GM18526 (cell line): ENCODE data around the gene COL26A1.

Experiments
- POLR2A ChIP-seq: IDR thresholded peaks from 3 replicates; pipeline ENCODE4 v1.6.1; 2011; ENCODE audit not compliant: insufficient read length; ENCODE audit errors: extremely low read depth

The COL26A1 gene

DNA sequence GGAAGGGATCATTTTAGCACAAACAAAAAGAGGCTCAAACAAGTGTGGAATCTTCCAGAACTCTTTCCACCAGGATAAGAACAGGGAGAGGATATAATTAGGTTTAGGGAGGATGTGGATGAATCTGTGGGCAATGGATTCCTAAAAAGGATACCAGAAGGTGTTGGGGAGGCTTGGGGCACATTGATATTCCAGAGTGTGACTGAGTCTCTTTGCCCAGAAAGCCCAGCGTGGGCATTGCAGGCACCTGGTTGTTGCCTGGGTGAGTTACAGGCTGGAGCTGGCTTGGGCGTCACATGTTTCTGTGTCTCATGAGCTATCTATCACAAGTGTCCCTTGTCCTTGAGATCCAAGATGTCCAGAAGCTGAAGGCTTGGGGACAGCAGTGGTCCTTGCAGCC, 3.3 kb downstream of the COL26A1 start:
- no peak for TF ChIP-seq POLR2A

DNA sequence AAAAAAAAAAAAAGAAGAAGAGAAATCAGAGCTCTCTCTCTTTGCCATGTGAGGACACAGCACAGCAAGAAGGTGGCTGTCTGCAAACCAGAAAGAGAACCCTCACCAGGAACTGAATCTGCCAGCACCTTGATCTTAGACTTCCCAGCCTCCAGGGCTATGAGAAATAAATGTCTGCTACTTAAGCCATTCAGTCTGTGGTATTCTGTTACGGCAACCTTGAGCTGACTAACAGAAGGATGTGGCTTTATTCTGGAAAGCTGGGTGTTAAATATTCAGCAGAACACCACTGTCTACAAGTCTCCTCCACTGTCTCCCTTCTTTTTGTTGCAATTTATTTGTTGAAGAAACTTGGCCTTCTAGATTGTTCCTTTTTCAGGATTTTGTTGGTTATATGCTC, 5.0 kb downstream of the COL26A1 start:
- TF ChIP-seq POLR2A = no peak

DNA sequence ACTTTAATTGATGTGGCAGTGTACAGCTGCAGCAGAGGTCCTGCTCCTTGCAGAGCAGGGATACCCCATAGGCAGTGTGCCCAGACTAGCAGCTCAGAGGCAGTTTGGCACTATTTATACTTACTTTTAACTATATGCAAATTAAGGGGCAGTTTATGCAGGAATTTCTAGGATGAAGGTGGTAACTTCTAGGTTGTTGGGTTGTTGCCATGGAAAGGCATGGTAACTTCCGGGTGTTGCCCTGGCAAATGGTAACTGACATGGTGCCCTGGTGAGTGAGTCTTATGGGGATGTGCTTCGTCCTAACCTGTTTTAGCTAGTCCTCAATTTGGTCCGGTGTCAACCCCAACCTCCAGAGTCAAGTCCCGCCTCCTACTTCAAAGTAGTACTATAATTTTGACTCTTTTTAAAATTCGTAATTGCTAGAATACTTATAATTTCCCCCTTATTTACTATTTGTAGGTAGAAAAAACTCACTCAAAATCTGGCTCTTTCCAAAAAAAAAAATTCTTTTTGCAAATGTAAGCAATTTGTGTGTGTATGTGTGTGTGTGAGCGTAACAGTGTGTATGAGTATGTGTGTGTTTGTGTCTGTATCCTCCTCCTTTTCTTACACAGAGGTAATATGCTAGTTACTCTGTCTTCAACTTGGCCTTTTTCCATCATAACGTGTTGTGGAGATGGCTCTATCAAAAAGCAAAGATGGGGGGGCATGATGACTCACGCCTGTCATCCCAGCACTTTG, 5.9 kb downstream of the COL26A1 start:
- no peak for TF ChIP-seq POLR2A

DNA sequence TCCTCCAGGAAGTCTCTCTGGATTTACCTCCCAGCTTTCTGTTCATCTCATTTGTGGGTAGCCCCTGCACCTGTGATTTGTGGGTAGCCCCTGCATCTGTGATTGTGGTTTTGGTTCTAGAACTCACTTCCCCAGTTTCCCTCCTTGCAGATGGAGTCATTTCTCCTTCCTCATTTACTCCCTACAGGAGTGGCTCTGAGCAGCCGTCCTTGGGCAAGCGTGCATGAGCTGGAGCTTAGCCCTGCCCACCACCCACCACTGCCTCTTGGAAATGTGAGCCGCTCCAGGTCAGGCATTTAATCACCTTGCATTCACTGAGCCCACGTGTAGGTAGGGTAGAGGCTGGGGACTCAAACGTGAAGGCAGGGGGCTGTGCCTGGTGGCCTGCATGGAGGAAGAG, 8.2 kb downstream of the COL26A1 start:
- no peak for TF ChIP-seq POLR2A

DNA sequence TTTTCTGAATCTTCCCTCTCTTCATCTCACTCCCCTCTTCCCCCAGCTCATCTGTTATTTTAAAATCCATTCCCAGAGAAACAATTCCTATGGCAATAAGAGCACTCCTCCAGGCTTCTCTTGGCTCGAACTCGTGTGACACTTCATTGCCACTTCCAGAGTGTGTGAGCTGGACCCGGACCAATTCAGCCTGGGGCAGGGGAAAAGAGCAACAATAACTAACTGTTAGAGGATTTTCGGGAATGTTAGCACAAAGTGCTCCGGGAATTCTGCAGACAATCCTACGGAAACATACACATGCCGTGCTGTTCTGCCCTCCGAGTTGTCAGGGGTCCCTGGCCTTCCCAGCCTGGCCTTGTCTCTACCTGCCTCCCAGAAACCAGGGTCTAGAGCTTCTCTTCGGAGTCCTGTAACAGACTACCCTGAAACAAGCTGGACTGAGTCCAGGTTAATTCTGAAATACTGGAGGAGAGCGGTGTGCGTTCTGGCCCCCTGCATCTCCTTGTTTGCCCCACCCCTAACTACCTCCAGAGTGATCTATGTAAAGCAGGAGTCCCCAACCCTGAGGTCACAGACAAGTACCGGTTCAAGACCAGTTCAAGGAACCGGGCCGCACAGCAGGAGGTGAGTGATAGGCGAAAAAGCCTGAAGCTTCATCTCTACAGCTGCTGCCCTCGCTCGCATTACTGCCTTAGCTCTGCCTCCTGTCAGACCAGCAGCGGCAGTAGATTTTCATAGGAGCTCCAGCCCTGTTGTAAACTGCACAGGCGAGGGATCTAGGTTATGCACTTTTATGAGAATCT, 11.3 kb downstream of the COL26A1 start:
- TF ChIP-seq POLR2A = no peak

DNA sequence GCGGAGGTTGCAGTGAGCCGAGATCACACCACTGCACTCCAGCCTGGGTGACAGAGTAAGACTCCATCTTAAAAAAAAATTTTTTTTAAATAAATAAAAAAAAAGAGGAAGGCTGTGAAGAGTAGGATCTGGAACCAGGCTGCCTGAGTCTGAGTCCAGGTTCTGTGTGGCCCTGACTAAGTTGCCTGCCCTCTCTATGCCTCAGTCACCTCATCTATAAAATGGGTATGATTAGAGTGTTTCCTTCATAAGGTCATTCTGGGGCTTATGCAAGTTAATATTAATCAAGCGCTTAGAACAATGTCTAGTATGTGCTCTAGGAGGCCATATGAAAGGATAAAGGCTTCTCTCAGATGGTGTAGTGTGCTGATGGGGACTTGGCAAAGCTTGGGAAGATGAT, 12.3 kb downstream of the COL26A1 start:
- no peak for TF ChIP-seq POLR2A

DNA sequence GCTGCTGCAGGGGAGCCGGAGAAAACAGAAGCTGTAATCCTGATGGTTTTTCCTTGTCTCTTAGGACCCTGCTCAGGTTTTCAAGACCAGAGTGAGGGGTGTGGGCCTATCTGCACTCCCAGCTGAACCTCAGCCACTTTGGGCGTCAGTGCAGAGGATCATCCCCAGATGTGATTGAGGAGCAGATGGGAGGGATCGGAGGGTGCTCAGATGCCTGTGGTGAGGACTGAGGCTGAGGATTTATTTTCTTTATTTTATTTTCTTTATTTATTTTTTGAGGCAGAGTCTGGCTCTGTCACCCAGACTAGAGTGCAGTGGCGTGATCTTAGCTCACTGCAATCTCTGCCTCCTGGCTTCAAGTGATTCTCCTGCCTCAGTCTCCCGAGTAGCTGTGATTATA, 13.9 kb downstream of the COL26A1 start:
- TF ChIP-seq POLR2A = no peak

DNA sequence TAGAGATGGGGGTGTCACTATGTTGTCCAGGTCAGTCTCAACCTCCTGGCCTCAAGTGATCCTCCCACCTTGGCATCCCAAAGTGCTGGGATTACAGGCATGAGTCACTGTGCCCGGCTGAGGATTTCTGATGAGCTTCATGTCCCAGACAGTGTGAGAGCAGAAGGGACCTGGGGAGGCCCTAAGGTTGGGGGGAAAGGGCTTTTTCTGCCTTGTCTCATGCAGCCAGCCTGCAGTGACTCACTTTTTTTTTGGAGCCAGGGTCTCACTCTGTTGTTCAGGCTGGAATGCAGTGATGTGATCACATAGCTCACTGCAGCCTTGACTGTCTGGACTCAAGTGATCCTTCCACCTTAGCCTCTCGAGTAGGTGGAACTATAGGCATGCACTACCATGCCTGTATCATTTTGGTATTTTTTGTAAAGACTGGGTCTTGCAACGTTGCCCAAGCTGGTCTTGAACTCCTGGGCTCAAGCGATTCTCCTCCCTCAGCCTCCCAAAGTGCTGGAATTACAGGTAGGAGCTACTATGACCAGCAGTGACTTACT, 14.6 kb downstream of the COL26A1 start:
- TF ChIP-seq POLR2A = no peak

DNA sequence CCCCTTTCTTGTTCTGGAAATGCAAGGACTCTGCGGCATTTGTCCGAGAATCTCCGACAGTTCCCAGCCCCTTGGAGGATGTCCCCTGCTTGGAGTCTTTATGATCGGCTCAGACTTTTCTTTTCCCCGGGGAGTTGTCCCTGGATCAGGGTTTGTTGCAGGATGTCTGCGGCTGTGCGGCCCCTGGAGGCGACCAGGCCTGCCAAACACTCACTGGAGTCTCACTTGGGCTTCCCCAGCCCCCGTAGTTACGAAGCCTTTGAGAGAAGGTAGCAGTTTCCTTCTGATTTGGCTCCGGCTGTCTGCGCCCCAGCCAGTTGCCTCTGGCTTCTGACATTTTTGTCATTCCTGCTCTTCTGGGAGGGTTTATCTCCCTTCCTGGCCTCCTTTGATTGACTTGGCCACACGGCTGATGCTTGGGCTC, 16.1 kb downstream of the COL26A1 start:
- no peak for TF ChIP-seq POLR2A

DNA sequence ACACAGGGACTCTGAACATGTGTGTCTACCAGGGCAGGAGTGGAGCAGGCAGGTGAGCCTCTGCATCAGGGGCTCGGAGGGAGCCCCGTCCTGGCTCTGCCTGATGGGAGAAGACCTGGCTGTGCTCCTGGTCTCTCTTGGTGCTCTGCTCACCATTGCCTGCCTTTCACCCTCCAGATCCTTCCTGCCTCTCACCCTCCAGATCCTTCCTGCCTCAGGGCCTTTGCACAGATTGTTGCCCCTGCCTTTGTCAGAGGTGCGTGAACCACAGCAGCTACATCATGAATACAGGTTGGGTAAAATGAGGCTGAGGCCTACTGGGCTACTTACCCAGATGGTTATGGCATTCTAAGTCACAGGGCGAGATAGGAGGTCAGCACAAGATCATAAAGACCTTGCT, 16.6 kb downstream of the COL26A1 start:
- TF ChIP-seq POLR2A = no peak

DNA sequence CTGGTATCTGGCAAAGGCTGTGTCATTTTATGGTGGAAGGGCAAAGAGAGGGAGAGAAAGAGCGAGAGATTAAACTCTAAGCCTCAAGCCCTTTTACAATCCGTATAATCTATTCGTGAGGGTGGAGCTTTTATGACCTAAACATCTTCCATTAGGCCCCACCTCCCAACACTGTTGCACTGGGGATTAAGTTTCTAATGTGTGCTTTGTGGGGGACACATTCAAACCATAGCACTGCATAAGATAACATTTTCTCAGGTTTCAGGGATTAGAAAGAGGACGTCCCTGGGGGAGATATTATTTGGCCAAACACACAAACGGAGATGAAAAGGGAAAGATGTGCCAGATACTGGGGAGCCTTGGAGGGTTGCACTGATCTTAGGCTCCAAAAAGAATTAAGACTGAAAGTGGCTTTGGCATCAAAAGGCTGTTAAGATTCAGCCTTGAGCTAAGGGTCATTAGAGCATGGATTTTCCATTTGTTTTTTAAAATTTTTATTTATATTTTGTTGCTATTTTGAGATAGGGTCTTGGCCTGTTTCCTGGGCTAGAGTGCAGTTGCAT, 19.0 kb downstream of the COL26A1 start:
- no peak for TF ChIP-seq POLR2A

DNA sequence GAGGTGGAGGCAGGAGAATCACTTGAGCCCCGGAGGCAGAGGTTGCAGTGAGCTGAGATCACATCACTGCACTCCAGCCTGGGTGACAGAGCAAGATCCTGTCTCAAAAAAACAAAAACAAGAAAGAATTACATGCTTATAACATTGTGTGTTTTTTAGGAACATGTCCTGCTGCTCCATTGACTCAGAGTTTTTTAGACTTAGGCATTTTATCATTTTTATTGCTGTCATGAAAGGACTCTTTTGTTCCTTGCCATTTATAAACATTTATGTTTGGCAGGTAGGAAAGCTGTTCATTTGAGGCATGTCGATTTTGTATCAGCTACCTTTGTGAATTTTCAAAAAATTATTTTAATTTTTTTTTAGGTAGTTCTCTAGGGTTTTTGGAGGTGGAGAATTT, 20.3 kb downstream of the COL26A1 start:
- TF ChIP-seq POLR2A = no peak

DNA sequence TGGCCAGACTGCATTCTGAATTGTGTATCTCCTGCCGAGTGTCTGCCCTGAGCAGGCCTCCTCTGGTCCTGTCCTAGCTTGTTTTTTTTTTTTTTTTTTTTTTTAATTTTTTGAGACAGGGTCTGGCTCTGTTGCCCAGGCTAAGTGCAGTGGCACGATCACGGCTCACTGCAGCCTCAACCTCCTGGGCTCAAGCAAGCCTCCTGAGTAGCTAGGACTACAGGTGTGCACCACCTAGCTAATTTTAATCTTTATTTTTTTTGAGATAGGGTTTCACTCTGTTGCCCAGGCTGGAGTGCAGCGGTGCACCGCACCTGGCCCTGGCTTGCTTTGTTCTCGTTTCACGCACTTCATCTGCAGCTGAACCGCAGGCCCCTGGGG, 23.5 kb downstream of the COL26A1 start:
- TF ChIP-seq POLR2A = no peak

DNA sequence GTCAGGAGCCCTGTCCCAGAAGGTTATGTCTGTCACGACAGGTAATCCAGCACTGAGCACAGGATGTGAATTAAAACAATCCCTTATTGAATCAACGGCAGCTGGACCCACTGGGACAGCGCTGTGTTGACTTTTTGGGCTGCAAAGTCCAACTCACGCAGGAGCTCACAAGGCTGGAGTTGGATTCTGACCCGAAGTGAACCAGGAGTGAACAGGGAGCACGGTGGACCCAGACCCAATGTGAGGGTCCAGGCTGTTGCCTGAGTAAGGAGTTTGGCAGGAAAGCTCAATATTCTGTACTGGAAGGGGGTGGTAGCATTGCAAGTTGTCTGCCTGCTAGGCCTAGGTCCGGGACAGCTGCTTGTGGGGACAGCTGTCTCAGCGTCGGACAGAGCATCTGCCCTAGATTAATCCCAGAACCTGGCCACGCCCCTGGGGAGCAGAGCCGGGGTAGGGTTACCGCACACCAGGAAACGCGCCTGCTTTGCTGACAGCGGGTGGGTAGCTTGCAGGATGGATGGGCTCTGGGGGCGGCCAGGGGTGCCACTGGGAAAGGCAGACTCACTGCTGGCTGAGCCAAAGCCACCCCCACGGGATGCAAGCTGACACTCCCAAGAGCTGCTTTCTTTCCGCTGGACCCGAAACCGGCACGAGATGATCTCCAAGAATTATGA, 24.0 kb downstream of the COL26A1 start:
- no peak for TF ChIP-seq POLR2A

DNA sequence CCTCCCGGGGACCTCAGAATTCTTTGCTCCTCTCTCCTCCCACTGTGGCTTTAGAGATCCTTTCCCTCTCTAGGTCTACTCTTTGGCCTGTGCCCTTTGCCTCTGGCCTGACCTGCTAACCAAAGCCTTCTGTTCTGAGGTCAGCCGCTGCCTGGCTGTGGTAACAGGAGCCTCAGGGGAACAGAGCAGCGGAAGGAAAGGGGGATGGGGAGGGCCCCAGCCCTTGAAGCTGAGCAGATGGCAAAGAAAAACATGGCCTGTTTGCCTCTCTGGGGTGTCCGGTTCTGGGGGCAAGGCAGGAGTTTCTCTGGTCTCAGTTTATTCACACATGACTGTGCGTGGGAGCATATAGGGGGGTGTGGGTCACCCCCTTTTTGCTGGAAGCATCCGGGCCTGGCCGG, 28.2 kb downstream of the COL26A1 start:
- no peak for TF ChIP-seq POLR2A
